ENCODE data around the gene RASSF3.
"Not testable (repeated sequence)": the region's sequence is repeated elsewhere in the genome, so short reads cannot be mapped to it uniquely, and the experiment has no call there.

The RASSF3 gene

GRCh38 chr12:64618953-64619590, 8.8 kb downstream of the RASSF3 start:
- no peaks in the 10 kb centered on the region for H3K27me3 ChIP-seq
- no peaks in the 10 kb centered on the region for H3K9me3 ChIP-seq
- H3K4me3 ChIP-seq, result no peak overlapping the region
- TF ChIP-seq, protein P1, sequence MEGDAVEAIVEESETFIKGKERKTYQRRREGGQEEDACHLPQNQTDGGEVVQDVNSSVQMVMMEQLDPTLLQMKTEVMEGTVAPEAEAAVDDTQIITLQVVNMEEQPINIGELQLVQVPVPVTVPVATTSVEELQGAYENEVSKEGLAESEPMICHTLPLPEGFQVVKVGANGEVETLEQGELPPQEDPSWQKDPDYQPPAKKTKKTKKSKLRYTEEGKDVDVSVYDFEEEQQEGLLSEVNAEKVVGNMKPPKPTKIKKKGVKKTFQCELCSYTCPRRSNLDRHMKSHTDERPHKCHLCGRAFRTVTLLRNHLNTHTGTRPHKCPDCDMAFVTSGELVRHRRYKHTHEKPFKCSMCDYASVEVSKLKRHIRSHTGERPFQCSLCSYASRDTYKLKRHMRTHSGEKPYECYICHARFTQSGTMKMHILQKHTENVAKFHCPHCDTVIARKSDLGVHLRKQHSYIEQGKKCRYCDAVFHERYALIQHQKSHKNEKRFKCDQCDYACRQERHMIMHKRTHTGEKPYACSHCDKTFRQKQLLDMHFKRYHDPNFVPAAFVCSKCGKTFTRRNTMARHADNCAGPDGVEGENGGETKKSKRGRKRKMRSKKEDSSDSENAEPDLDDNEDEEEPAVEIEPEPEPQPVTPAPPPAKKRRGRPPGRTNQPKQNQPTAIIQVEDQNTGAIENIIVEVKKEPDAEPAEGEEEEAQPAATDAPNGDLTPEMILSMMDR (IDR thresholded peaks at IDR 0.05), result no peak
- intact Hi-C loops (cut with DNase I; ENCODE audit: low total_unique reads), result no loop called here
- no peak for DNase-seq
- H3K27ac ChIP-seq, result peak overlapping the region; percentile 80 to 88
- no peaks in the 10 kb centered on the region for H3K36me3 ChIP-seq
- H3K4me1 ChIP-seq, result peaks cover 0 to 99% (median 56%) of the 10 kb centered on the region in 4 donors

- intact Hi-C loops (cut with DNase I; ENCODE audit: low total_unique reads), result no loop called here
- H3K27ac ChIP-seq, result peak overlapping the region; percentile 80 to 88
- TF ChIP-seq, protein P1 (IDR thresholded peaks at IDR 0.05), result no peak
- no peak overlapping the region for H3K4me3 ChIP-seq
- H3K27me3 ChIP-seq, result no peaks in the 10 kb centered on the region
- no peaks in the 10 kb centered on the region for H3K36me3 ChIP-seq
- DNase-seq, result peak in 1 of 2 donors; percentile 76
- no peaks in the 10 kb centered on the region for H3K9me3 ChIP-seq
- H3K4me1 ChIP-seq, result peaks cover 0 to 99% (median 60%) of the 10 kb centered on the region in 4 donors
Measured at GRCh38 chr12:64621257-64621942, 11.1 kb downstream of the RASSF3 start.

DNA sequence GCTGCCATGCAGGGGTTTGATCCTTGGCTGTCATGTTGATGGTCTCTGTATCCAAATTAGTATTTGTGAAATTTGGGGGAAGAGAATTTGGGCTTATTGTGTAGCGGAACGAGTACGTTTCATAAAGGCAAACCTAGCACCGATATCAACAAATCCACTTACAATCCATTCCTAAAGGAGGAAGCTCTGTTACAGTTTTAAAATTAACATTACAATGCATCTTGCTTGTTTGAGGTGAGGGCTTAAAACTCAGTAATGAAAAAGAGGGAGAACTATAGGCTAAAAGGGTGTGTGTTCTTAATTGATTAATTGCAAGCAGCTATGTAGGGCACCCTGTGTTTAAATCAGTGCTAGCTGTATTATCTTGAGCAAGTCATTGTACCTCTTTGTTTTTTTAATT, 13.7 kb downstream of the RASSF3 start:
- peaks cover 0 to 99% (median 58%) of the 10 kb centered on the region in 4 donors for H3K4me1 ChIP-seq
- no peaks in the 10 kb centered on the region for H3K9me3 ChIP-seq
- no peaks in the 10 kb centered on the region for H3K27me3 ChIP-seq
- no peak for DNase-seq
- no peak overlapping the region for H3K4me3 ChIP-seq
- H3K36me3 ChIP-seq, result no peaks in the 10 kb centered on the region
- intact Hi-C loops (cut with DNase I; ENCODE audit: low total_unique reads), result no loop called here
- peak overlapping the region; percentile 80 to 88 for H3K27ac ChIP-seq
- TF ChIP-seq, protein P1 (IDR thresholded peaks at IDR 0.05), result no peak

- DNase-seq, result peak; percentile 79 to 91
- TF ChIP-seq, protein P1 (IDR thresholded peaks at IDR 0.05), result no peak
Measured at GRCh38 chr12:64625243-64626077, 15.2 kb downstream of the RASSF3 start.

GRCh38 chr12:64626588-64626987, 16.3 kb downstream of the RASSF3 start:
- peaks cover 0 to 99% (median 49%) of the 10 kb centered on the region in 4 donors for H3K4me1 ChIP-seq

More at GRCh38 chr12:64625243-64626077, 15.2 kb downstream of the RASSF3 start:
- intact Hi-C loops (cut with DNase I; ENCODE audit: low total_unique reads), result no loop called here
- H3K9me3 ChIP-seq, result no peaks in the 10 kb centered on the region
- H3K4me3 ChIP-seq, result peak overlapping the region; percentile 16 to 34
- no peaks in the 10 kb centered on the region for H3K27me3 ChIP-seq
- peaks cover 0 to 99% (median 51%) of the 10 kb centered on the region in 4 donors for H3K4me1 ChIP-seq
- no peaks in the 10 kb centered on the region for H3K36me3 ChIP-seq
- peak overlapping the region; percentile 80 to 88 for H3K27ac ChIP-seq

More at GRCh38 chr12:64626588-64626987, 16.3 kb downstream of the RASSF3 start:
- DNase-seq; intact Hi-C loops (cut with DNase I; ENCODE audit: low total_unique reads); H3K9me3 ChIP-seq; H3K36me3 ChIP-seq; H3K27me3 ChIP-seq; H3K4me3 ChIP-seq: not testable (repeated sequence)
- H3K27ac ChIP-seq, result peak overlapping the region; percentile 80 to 88

Data from tibial artery (tissue), 4 donors.